ENCODE data around the gene TMEM218.

GRCh38 chr11:125155767-125156166, 44.3 kb upstream of the TMEM218 start:
- no peak for TF ChIP-seq GATA2 (IDR thresholded peaks at IDR 0.05; ENCODE audit: low read depth, low read length)
- no peak for TF ChIP-seq GATA3 (IDR thresholded peaks at IDR 0.05; ENCODE audit: low read depth, low read length)

All from SH-SY5Y (cell line).